GM23248 (cell line): ENCODE results near the gene ARMC8.

Source experiments
- EZH2 ChIP-seq: fragments of 200-600 bp; sonication (generic); IDR thresholded peaks from 2 replicates; pipeline ENCODE4 v1.6.1; 2018; ENCODE audit warnings: antibody characterized with exemption, mild to moderate bottlenecking; ENCODE audit not compliant: insufficient read depth, poor library complexity, severe bottlenecking
- EZH2phosphoT487 ChIP-seq: fragments of 200-600 bp; sonication (generic); IDR thresholded peaks from 2 replicates; pipeline ENCODE4 v1.6.1; 2018; ENCODE audit warnings: antibody characterized with exemption, moderate library complexity, mild to moderate bottlenecking, low read depth; ENCODE audit not compliant: insufficient read depth

DNA sequence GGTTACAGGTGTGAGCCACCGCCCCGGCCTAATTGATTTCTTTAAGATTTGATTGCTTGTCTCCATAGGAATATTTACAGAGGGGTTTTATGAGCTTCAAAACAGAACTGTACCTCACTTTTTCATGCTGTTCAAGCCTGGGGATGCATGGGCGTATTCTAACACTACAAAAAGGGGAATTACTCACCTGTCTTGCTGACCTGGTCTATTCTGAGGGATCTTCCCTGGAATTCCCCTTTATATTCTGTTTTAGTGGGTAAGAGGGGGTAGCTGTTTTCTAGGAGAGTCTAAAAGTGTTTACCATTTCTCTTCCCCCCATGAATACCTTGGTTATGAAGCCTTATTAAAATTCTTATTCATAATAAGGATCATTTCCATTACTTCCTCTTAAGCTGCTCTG lies 94.5 kb downstream of the ARMC8 start:
- no peak for TF ChIP-seq EZH2phosphoT487
- no peak for TF ChIP-seq EZH2
